ENCODE measurements around the gene ZBTB32.

ZBTB32 gene

GRCh38 chr19:35712567-35713505 lies 8.5 kb downstream of the ZBTB32 start:
- TF ChIP-seq, protein P1, sequence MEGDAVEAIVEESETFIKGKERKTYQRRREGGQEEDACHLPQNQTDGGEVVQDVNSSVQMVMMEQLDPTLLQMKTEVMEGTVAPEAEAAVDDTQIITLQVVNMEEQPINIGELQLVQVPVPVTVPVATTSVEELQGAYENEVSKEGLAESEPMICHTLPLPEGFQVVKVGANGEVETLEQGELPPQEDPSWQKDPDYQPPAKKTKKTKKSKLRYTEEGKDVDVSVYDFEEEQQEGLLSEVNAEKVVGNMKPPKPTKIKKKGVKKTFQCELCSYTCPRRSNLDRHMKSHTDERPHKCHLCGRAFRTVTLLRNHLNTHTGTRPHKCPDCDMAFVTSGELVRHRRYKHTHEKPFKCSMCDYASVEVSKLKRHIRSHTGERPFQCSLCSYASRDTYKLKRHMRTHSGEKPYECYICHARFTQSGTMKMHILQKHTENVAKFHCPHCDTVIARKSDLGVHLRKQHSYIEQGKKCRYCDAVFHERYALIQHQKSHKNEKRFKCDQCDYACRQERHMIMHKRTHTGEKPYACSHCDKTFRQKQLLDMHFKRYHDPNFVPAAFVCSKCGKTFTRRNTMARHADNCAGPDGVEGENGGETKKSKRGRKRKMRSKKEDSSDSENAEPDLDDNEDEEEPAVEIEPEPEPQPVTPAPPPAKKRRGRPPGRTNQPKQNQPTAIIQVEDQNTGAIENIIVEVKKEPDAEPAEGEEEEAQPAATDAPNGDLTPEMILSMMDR (IDR thresholded peaks at IDR 0.05; ENCODE audit: low read depth, low read length), result no peak
- DNase-seq (ENCODE audit: low read depth in 2 of 2), result no peak
- H3K4me3 ChIP-seq (replicated peaks in 1 of 2; ENCODE audit: low read depth in 2 of 2, low read length in 2 of 2), result no peak overlapping the region

DNA sequence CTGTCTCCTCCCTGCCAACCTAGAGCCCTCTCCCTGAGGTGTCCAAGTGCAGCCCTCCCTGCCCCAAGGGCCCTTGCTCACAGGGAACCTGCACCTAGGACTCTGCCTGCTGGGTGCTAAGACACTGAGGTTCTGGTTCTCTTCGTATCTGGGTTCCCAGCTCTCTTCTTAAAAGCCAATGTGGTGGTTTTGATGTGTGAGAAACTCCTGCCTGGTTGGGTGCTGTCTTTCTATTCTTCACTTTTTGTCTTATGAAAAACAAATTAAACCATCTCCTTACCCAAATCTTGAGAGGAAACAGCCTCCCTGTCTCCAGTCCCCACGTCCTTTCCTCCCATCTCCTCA lies 9.1 kb downstream of the ZBTB32 start:
- DNase-seq (ENCODE audit: low read depth in 2 of 2), result no peak
- H3K4me3 ChIP-seq (replicated peaks in 1 of 2; ENCODE audit: low read depth in 2 of 2, low read length in 2 of 2), result no peak overlapping the region
- TF ChIP-seq, protein P1 (IDR thresholded peaks at IDR 0.05; ENCODE audit: low read depth, low read length), result no peak

- DNase-seq (ENCODE audit: low read depth in 2 of 2), result no peak
- no peak overlapping the region for H3K4me3 ChIP-seq (replicated peaks in 1 of 2; ENCODE audit: low read depth in 2 of 2, low read length in 2 of 2)
Observed at GRCh38 chr19:35713904-35714495, 9.6 kb downstream of the ZBTB32 start.

GRCh38 chr19:35714601-35715354 lies 10.4 kb downstream of the ZBTB32 start:
- no peak for DNase-seq (ENCODE audit: low read depth in 2 of 2)
- TF ChIP-seq, protein P1 (IDR thresholded peaks at IDR 0.05; ENCODE audit: low read depth, low read length), result no peak
- H3K4me3 ChIP-seq (replicated peaks in 1 of 2; ENCODE audit: low read depth in 2 of 2, low read length in 2 of 2), result no peak overlapping the region

More at GRCh38 chr19:35713904-35714495, 9.6 kb downstream of the ZBTB32 start:
- TF ChIP-seq, protein P1 (IDR thresholded peaks at IDR 0.05; ENCODE audit: low read depth, low read length), result no peak

DNA sequence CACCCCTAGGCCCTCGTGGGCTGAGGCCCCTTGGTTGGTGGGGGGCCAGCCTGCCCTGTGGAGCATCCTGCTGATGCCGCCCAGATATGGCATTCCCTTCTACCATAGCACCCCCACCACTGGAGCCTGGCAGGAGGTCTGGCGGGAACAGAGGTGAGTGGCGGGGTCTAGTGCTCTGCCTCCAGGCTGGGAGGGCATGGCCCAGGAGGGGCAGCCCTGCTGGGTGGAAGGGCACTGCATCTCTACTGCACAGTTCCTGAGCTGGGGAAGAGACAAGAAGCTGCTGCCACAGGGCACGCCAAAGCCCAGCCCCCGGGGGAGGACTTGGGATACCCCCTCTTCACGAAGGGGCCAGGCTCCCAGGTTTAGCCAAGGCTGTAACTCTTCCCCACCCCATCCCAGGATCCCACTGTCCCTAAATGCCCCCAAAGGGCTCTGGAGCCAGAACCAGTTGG lies 11.0 kb downstream of the ZBTB32 start:
- DNase-seq (ENCODE audit: low read depth in 2 of 2), result no peak
- H3K4me3 ChIP-seq (replicated peaks in 1 of 2; ENCODE audit: low read depth in 2 of 2, low read length in 2 of 2), result no peak overlapping the region
- TF ChIP-seq, protein P1 (IDR thresholded peaks at IDR 0.05; ENCODE audit: low read depth, low read length), result no peak

DNA sequence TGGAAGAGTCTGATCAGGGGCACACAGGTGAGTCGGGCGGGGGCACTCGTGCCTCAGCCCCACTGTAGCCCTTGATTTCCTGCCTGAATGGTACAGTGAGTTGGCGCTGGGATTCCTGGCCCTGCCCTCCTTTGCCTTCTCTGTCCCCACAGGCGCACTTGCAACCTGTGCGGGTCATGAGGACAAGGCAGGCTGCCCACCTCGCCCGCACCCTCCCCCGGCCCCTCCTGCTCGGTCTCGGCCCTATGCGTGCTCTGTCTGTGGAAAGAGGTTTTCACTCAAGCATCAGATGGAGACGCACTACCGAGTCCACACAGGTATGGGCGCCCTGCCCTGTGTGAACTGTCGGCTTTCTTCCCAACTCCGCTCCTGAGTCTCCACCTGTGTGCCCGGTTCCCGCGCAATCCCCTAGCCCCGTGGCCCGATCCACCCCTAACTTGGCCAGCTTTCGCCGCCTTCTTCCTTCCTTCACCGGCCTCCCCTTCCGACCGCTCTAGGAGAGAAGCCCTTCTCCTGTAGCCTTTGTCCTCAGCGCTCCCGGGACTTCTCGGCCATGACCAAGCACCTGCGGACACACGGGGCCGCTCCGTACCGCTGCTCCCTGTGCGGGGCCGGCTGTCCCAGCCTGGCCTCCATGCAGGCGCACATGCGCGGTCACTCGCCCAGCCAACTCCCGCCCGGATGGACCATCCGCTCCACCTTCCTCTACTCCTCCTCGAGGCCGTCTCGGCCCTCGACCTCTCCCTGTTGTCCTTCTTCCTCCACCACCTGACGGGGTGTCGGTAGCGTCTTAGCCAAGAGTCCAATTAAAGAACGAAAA lies 11.8 kb downstream of the ZBTB32 start:
- peak overlapping the region; percentile 60 to 90 for H3K4me3 ChIP-seq (replicated peaks in 1 of 2; ENCODE audit: low read depth in 2 of 2, low read length in 2 of 2)
- DNase-seq (ENCODE audit: low read depth in 2 of 2), result no peak
- TF ChIP-seq, protein P1 (IDR thresholded peaks at IDR 0.05; ENCODE audit: low read depth, low read length), result no peak
